NCI-H748 treated with DMSO at 0.1 percent for 48 hours (cell line): Measurements from ENCODE around the gene DISP2.

Experiments
- DNase-seq: peaks from one replicate; lab custom pipeline; 2025; lab: John Stamatoyannopoulos, UW

The DISP2 gene

GRCh38 chr15:40344217-40344616 is 13.8 kb upstream of the DISP2 start:
- DNase-seq: no peak

GRCh38 chr15:40344631-40345120 is 13.3 kb upstream of the DISP2 start:
- peak; percentile 8 for DNase-seq

- no peak for DNase-seq
Measured at GRCh38 chr15:40345225-40345866, 12.7 kb upstream of the DISP2 start.

- DNase-seq: no peak
Measured at GRCh38 chr15:40345867-40346578, 12.0 kb upstream of the DISP2 start.

GRCh38 chr15:40346579-40347558 is 11.2 kb upstream of the DISP2 start:
- DNase-seq: no peak

- DNase-seq: no peak
Measured at GRCh38 chr15:40347559-40348473, 10.2 kb upstream of the DISP2 start.

- DNase-seq: no peak
Measured at GRCh38 chr15:40348474-40348870, 9.5 kb upstream of the DISP2 start.

- no peak for DNase-seq
Measured at GRCh38 chr15:40349163-40349562, 8.9 kb upstream of the DISP2 start.

GRCh38 chr15:40352281-40352901 is 5.6 kb upstream of the DISP2 start:
- no peak for DNase-seq

- no peak for DNase-seq
Measured at GRCh38 chr15:40353697-40354096, 4.3 kb upstream of the DISP2 start.

GRCh38 chr15:40354408-40355171 is 3.4 kb upstream of the DISP2 start:
- no peak for DNase-seq

- no peak for DNase-seq
Measured at GRCh38 chr15:40355976-40356585, 1.9 kb upstream of the DISP2 start.

GRCh38 chr15:40357246-40357645 is 773 bp upstream of the DISP2 start:
- DNase-seq: no peak

GRCh38 chr15:40358471-40359353 is 693 bp downstream of the DISP2 start:
- DNase-seq: peak; percentile 8

- no peak for DNase-seq
Measured at GRCh38 chr15:40360015-40360414, 2.0 kb downstream of the DISP2 start.

GRCh38 chr15:40361640-40362039 is 3.6 kb downstream of the DISP2 start:
- no peak for DNase-seq

GRCh38 chr15:40363611-40364010 is 5.6 kb downstream of the DISP2 start:
- no peak for DNase-seq

GRCh38 chr15:40364251-40364650 is 6.2 kb downstream of the DISP2 start:
- no peak for DNase-seq

- DNase-seq: no peak
Measured at GRCh38 chr15:40365016-40365415, 7.0 kb downstream of the DISP2 start.
